IPS-18c (cell line): ENCODE measurements around the gene ADPRH.

Experiments
- H3K4me3 ChIP-seq: 2 replicates; pipeline ENCODE4 v1.7.0; 2013; ENCODE audit warnings: low read depth, mild to moderate bottlenecking, low read length, moderate library complexity; ENCODE audit not compliant: insufficient read depth
- H3K9me3 ChIP-seq: one replicate; pipeline ENCODE4 v1.6.1; 2013; ENCODE audit warnings: mild to moderate bottlenecking, low read length, moderate library complexity; ENCODE audit not compliant: control insufficient read depth, insufficient read depth

ADPRH gene

DNA sequence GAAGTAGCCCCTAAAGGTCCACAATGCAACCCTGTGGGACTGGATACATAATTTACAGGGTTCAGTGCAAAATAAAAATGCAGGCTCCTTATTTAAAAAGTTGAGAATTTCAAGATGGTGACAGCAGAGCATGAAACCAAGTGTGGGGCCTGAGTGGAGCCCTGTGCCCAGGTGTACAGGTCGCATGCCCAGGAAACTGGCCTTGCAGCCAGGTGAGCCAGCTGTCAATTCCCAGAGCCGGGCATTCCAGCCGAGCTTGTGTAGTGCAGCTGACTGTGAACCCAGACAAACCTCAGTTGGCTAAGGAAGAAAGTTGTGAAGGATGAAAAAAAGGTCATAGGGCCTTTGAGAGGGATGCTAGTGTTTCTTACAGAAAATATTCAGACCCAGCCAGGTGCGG, 53.5 kb downstream of the ADPRH start:
- no peak overlapping the region for H3K4me3 ChIP-seq
- peaks cover 2% of the 10 kb centered on the region for H3K9me3 ChIP-seq

DNA sequence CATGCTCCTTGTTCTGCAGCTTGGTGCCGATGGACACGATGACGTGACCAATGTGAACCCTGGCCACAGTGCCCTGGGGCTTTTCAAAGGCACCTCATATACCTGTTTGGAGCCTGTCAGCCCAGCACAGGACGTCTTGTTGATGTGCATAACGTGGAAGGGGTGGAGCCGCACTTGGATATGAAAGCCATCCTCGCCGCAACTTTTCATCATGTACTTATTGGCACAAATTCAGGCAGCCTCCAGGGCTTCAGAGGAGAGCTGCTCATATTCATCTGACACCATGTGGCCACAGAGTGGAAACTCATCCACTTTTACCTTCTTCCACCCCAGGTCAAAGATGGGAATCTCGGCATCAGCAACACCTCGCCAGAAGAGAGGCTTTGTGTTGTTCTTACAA, 56.4 kb downstream of the ADPRH start:
- H3K4me3 ChIP-seq = no peak overlapping the region

DNA sequence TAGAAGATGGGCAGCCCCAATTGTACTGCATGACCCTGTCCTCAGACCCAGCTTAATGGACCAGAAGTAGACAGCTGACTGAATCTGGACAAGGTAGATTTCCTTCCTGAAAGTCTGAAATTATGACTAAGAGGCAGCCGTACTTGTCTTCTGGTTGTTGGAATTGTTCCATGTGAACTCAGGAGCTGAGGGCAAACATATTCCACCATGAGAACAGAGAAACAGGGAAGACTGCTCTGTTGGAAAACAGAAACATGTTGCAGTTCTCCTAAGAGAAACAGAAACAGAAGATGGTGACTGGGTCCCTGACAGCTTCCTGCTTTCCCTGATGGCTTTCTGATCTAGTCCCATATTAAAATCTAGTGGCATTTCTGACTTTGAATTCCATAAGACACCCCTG, 57.0 kb downstream of the ADPRH start:
- Histone ChIP-seq H3K4me3 (no peak overlapping the region), H3K9me3 (peaks cover 2% of the 10 kb centered on the region)

More for the DNA sequence above, 56.4 kb downstream of the ADPRH start:
- H3K9me3 ChIP-seq = peaks cover 2% of the 10 kb centered on the region

DNA sequence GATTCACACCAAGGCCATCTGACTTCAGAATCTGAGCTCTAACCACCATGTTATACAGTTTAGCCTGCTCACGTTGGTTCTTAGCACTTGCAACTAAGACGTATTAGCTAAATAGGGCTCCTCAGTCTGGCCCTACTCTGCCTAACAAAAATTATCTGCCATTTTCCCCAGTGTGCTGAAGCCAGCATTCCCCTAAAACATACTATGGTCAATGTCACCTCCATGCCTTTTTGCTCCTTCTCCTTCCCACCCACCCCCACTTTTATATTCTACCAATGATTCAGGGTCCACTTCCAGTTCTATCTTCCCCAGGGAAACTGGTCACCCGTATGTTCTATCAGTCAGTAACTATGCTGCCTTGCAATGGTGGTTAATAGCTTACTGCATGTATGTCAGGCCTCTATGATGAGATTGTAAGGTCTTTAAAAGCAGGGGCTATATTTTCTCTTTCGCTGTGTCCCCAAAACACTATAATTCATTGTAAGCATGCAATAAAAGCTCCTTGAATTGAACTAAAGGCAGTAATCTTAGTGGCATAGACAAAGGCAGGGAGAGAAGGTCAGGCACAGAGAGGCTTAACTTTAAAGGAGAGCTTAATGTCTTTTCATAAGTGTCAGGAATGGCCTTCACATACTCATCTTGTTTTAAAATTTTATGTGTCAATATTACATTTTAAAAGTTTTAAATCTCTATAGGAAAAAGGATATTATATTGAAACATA, 57.8 kb downstream of the ADPRH start:
- peaks cover 2% of the 10 kb centered on the region for H3K9me3 ChIP-seq
- no peak overlapping the region for H3K4me3 ChIP-seq

DNA sequence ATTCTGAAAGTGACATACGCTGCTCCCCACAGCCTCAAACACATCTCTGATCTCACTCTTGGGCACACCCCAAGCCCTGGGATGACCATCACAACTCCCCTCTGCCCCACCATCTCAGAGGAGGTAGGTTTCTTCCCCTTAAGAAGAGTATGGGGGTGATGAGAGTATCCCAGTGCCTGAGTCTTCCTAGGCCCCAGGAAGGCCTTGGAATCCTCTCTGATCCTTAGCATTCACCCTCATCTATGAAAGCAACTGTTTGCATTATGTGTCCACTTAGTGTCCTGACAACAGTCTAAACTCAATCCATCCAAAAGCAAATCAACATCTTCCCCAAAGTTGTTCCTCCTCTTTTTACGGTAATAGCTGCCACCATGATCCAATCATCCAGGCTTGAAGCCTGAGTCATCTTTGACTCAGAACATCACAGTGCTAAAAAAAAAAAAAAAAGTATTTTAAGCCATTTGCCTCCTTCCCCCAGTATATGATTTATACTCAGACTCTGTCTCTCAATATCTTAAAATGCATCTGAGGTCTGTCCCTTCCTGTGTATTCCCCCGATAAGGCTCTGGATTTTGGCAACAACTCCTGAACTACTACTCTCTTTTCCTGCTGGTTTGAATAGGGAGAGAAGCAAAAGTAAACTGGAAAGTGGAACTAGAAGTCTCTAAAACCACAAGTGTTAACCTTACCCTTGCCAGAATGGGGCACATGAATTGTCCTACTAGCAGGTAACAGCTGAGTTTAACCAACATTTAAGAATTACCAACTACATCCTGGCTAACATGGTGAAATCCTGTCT, 58.6 kb downstream of the ADPRH start:
- Histone ChIP-seq H3K9me3 (peaks cover 2% of the 10 kb centered on the region), H3K4me3 (no peak overlapping the region)
